GM18951 (cell line): ENCODE measurements around the gene RUFY3.

Source experiments
- POLR2A ChIP-seq: IDR thresholded peaks from 4 replicates; pipeline ENCODE4 v1.6.1; 2011; ENCODE audit warnings: mild to moderate bottlenecking; ENCODE audit not compliant: insufficient read length, insufficient read depth; ENCODE audit errors: extremely low read depth
- in situ Hi-C: fragments of 300-500 bp; cut with MboI; formaldehyde crosslinking; loops from one replicate; pipeline ENCODE4 v1.12.0; 2022; ENCODE audit warnings: low sequenced_read_pairs, mixed read lengths, inconsistent platforms; ENCODE audit not compliant: unreplicated experiment

RUFY3 gene

GRCh38 chr4:70808151-70808550 lies 86.4 kb downstream of the RUFY3 start:
- no peak for TF ChIP-seq POLR2A
- in situ Hi-C loops = no loop called here

- in situ Hi-C loops = no loop called here
- TF ChIP-seq POLR2A = no peak
Observed at GRCh38 chr4:70815370-70815769, 93.6 kb downstream of the RUFY3 start.

DNA sequence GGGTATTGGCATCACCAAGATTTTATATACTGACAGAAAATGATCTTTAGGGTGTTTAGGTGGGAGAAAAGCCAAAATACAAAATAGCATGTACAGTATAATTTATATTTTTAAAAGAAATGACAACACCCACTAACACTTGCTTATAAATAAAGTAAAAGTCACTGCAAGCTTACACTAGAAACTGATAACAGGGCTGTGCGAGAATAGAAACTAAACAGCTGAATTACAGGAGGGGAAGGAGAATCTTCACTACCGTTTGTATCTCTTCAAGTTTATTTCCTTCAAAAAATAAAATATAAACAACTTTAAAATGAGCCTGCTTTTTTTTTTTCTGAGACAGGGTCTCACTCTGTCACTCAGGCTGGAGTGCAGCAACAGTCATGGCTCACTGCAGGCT lies 95.1 kb downstream of the RUFY3 start:
- TF ChIP-seq POLR2A = no peak
- in situ Hi-C loops = no loop called here

DNA sequence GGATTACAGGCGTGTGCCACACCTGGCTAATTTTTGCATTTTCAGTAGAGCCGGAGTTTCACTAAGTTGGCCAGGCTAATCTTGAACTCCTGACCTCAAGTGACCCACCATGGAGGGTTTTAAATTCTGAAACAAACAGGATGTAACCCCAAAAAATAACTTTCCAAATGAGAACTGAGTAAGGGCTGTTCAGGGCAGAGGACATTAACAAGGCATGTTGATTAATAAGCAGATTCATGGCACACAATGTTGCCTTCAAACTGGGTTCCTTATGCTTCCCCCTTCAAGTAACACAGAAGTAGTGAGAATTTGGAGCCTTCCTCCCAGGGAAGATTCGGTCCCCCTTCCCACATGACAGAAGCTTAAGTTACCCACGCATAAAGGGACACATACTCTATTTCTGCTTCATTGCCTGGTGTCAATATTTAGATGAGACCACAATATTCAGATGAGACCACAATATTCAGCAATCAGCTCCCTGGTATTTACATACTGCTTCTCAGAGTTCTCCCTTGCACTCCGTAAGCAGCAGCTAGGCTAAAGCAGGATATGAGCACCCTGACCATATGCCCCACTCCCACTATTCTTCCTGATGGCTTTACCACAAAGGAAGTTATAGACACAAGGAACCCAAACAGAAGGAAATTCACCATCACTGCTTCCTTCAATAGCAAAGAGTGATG lies 96.5 kb downstream of the RUFY3 start:
- no peak for TF ChIP-seq POLR2A
- in situ Hi-C loops = no loop called here

- TF ChIP-seq POLR2A = no peak
- in situ Hi-C loops = no loop called here
Observed at GRCh38 chr4:70818921-70819320, 97.2 kb downstream of the RUFY3 start.

- in situ Hi-C loops = no loop called here
- no peak for TF ChIP-seq POLR2A
Observed at GRCh38 chr4:70829015-70829414, 107.3 kb downstream of the RUFY3 start.

DNA sequence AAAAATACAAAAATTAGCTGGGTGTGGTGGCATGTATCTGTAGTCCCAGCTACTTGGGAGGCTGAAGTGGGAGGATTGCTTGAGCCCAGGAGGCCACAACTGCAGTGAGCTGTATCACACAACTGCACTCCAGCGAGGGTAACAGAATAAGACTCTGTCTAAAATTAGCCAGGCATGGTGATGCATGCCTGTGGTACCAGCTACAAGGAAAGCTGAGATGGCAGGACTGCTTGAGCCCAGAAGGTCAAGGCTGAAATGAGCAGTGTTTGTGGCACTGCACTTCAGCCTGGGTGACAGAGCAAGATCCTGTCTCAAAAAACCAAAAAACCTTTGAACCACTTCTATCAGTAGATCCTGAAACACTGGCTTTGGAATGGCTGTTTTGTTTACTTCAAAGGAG lies 107.7 kb downstream of the RUFY3 start:
- TF ChIP-seq POLR2A = no peak
- in situ Hi-C loops = no loop called here

- in situ Hi-C loops = no loop called here
Observed at GRCh38 chr4:70830054-70830453, 108.3 kb downstream of the RUFY3 start.

GRCh38 chr4:70831293-70831692 lies 109.5 kb downstream of the RUFY3 start:
- in situ Hi-C loops = no loop called here
- TF ChIP-seq POLR2A = no peak

More at GRCh38 chr4:70830054-70830453, 108.3 kb downstream of the RUFY3 start:
- TF ChIP-seq POLR2A = no peak

GRCh38 chr4:70833675-70834074 lies 111.9 kb downstream of the RUFY3 start:
- TF ChIP-seq POLR2A = no peak
- in situ Hi-C loops = no loop called here

- TF ChIP-seq POLR2A = no peak
- in situ Hi-C loops = no loop called here
Observed at GRCh38 chr4:70836081-70836480, 114.3 kb downstream of the RUFY3 start.

GRCh38 chr4:70838204-70838603 lies 116.4 kb downstream of the RUFY3 start:
- TF ChIP-seq POLR2A = no peak
- in situ Hi-C loops = no loop called here

- peak; percentile 44 for TF ChIP-seq POLR2A
- in situ Hi-C loops = no loop called here
Observed at GRCh38 chr4:70838666-70839588, 117.2 kb downstream of the RUFY3 start.
